ENCODE results near the gene IFI44.

IFI44 gene

GRCh38 chr1:78712467-78713051 lies 62.9 kb downstream of the IFI44 start:
- DNase-seq (ENCODE audit: low read depth in 3 of 3): no peak

- DNase-seq (ENCODE audit: low read depth in 3 of 3): no peak
Measured at GRCh38 chr1:78713297-78713696, 63.7 kb downstream of the IFI44 start.

Measured in stimulated activated CD4-positive, alpha-beta T cell treated with anti-CD3 and anti-CD28 coated beads, TNF-alpha, amount 100 ng/mL, for 4 hours (primary cell).